ENCODE results near the gene MAP1B. TPM values are rescaled to one million over a fixed set of nuclear protein-coding genes. Genes with fewer than 3 reads are reported as not detected.

MAP1B gene
- polyA plus RNA-seq, 2 of the 4 experiments (the other 2 are of a cell fraction) = 40.2 to 73.0 TPM

DNA sequence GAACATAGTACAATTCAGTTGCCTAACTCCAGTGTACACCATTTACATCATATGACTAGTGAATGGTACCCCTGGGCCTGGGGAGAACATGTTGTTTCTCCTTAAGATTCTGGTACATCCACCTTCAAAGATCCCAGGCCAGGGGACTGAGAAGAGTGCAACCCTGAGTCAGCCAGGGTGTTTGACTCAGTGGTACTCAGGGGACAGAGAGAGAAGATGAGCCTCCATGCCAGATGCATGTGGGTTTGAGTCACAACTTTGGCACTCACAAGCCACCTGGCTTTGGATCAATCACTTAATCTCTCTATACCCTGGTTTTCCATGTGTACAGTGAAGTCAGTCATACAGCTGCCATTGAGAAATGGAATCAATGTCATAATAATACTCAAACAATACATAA, 53.7 kb downstream of the MAP1B start:
- no peak for DNase-seq (ENCODE audit: low read depth in 1 of 2, low spot score in 1 of 2)
- no peak for TF ChIP-seq FOSL2 (IDR thresholded peaks at IDR 0.05)
- no peak for TF ChIP-seq FOSL2 (CRISPR knock-in tag; IDR thresholded peaks at IDR 0.05)
- TF ChIP-seq EP300 (IDR thresholded peaks at IDR 0.05) = no peak
- TF ChIP-seq ZSCAN20 (CRISPR knock-in tag; IDR thresholded peaks at IDR 0.05) = no peak
- TF ChIP-seq, protein P1, sequence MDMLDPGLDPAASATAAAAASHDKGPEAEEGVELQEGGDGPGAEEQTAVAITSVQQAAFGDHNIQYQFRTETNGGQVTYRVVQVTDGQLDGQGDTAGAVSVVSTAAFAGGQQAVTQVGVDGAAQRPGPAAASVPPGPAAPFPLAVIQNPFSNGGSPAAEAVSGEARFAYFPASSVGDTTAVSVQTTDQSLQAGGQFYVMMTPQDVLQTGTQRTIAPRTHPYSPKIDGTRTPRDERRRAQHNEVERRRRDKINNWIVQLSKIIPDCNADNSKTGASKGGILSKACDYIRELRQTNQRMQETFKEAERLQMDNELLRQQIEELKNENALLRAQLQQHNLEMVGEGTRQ (IDR thresholded peaks at IDR 0.05) = no peak
- H3K4me3 ChIP-seq = no peak overlapping the region
- no peak for ATAC-seq
- H3K27ac ChIP-seq = 0 out of 6 replicates have a peak overlapping the region, but pooled peaks of 1 of the 2 experiments have one; percentile 8
- POLR2A ChIA-PET = no interaction called here
- FAIRE-seq = no peak
- H3K4me1 ChIP-seq = peaks cover 39% of the 10 kb centered on the region
- no peak overlapping the region for H3K4me2 ChIP-seq
- CTCF ChIA-PET = interaction anchor here (1.0 to 1.3 kb wide), 4 partner anchors 9 to 147 kb away, joined by 3 read pairs; no protein-coding TSS in a partner anchor
- H3K9me3 ChIP-seq = no peaks in the 10 kb centered on the region

DNA sequence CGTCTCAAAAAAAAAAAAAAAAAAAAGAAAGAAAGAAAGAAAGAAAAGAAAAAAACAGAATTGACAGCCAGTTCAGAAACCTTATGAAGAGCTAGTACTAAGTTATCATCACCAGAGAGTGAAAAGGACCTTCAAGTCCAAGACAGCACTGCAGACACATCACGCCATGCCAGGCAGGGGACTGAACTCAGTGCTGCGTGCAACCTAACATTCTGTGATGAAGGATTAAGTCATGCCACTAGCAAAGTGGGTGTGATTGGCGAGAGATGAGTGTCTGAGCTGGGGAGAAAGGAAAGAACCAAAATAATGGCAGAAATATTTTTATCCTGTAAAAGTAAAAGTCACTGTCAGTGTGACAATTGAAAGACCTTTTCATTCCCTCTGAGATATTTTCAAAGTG, 54.7 kb downstream of the MAP1B start:
- CTCF ChIA-PET = interaction anchor here (0.6 to 1.3 kb wide), 2 partner anchors 41 to 362 kb away, joined by 3 read pairs; no protein-coding TSS in a partner anchor
- WGBS (ENCODE audit: missing lambda C conversion rate) = 93% methylated on average over 4 of the region's 4 CpGs
- FAIRE-seq = no peak
- Histone ChIP-seq H3K4me1 (peaks cover 29% of the 10 kb centered on the region), H3K9me3 (no peaks in the 10 kb centered on the region), H3K4me2 (no peak overlapping the region), H3K27ac (no peak overlapping the region), H3K4me3 (no peak overlapping the region)
- ATAC-seq = no peak
- DNase-seq (ENCODE audit: low read depth in 1 of 2, low spot score in 1 of 2) = no peak
- POLR2A ChIA-PET = interaction anchor here (0.7 kb wide), 1 partner anchor 257 kb away, joined by 4 read pairs; no protein-coding TSS in a partner anchor
- TF ChIP-seq SMC3 (IDR thresholded peaks at IDR 0.05) (no peak), BHLHE40 (IDR thresholded peaks at IDR 0.05; ENCODE audit: low read depth, low read length) (no peak), HEYL (CRISPR knock-in tag; IDR thresholded peaks at IDR 0.05) (no peak), JUNB (IDR thresholded peaks at IDR 0.05) (no peak), PHF8 (IDR thresholded peaks at IDR 0.05; ENCODE audit: borderline replicate concordance, low read depth) (no peak), GATA3 (IDR thresholded peaks at IDR 0.05; ENCODE audit: borderline replicate concordance) (no peak), ZSCAN20 (CRISPR knock-in tag; IDR thresholded peaks at IDR 0.05) (no peak), RAD21 (conservative IDR thresholded peaks at IDR 0.05 in 1 of 2, IDR thresholded peaks at IDR 0.05 in 1 of 2) (no peak), NPAS2 (CRISPR knock-in tag; IDR thresholded peaks at IDR 0.05; ENCODE audit: borderline replicate concordance) (no peak), MAZ (IDR thresholded peaks at IDR 0.05; ENCODE audit: borderline replicate concordance, low read depth, low read length) (no peak)
- TF ChIP-seq, protein P2, sequence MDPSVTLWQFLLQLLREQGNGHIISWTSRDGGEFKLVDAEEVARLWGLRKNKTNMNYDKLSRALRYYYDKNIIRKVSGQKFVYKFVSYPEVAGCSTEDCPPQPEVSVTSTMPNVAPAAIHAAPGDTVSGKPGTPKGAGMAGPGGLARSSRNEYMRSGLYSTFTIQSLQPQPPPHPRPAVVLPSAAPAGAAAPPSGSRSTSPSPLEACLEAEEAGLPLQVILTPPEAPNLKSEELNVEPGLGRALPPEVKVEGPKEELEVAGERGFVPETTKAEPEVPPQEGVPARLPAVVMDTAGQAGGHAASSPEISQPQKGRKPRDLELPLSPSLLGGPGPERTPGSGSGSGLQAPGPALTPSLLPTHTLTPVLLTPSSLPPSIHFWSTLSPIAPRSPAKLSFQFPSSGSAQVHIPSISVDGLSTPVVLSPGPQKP (IDR thresholded peaks at IDR 0.05; ENCODE audit: low read depth, low read length) = no peak
- TF ChIP-seq, protein P1 (IDR thresholded peaks at IDR 0.05) = no peak
- TF ChIP-seq, protein P3, sequence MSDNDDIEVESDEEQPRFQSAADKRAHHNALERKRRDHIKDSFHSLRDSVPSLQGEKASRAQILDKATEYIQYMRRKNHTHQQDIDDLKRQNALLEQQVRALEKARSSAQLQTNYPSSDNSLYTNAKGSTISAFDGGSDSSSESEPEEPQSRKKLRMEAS (IDR thresholded peaks at IDR 0.05) = no peak
- TF ChIP-seq, protein P4, sequence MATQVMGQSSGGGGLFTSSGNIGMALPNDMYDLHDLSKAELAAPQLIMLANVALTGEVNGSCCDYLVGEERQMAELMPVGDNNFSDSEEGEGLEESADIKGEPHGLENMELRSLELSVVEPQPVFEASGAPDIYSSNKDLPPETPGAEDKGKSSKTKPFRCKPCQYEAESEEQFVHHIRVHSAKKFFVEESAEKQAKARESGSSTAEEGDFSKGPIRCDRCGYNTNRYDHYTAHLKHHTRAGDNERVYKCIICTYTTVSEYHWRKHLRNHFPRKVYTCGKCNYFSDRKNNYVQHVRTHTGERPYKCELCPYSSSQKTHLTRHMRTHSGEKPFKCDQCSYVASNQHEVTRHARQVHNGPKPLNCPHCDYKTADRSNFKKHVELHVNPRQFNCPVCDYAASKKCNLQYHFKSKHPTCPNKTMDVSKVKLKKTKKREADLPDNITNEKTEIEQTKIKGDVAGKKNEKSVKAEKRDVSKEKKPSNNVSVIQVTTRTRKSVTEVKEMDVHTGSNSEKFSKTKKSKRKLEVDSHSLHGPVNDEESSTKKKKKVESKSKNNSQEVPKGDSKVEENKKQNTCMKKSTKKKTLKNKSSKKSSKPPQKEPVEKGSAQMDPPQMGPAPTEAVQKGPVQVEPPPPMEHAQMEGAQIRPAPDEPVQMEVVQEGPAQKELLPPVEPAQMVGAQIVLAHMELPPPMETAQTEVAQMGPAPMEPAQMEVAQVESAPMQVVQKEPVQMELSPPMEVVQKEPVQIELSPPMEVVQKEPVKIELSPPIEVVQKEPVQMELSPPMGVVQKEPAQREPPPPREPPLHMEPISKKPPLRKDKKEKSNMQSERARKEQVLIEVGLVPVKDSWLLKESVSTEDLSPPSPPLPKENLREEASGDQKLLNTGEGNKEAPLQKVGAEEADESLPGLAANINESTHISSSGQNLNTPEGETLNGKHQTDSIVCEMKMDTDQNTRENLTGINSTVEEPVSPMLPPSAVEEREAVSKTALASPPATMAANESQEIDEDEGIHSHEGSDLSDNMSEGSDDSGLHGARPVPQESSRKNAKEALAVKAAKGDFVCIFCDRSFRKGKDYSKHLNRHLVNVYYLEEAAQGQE (IDR thresholded peaks at IDR 0.05) = no peak
- TF ChIP-seq, protein P5, sequence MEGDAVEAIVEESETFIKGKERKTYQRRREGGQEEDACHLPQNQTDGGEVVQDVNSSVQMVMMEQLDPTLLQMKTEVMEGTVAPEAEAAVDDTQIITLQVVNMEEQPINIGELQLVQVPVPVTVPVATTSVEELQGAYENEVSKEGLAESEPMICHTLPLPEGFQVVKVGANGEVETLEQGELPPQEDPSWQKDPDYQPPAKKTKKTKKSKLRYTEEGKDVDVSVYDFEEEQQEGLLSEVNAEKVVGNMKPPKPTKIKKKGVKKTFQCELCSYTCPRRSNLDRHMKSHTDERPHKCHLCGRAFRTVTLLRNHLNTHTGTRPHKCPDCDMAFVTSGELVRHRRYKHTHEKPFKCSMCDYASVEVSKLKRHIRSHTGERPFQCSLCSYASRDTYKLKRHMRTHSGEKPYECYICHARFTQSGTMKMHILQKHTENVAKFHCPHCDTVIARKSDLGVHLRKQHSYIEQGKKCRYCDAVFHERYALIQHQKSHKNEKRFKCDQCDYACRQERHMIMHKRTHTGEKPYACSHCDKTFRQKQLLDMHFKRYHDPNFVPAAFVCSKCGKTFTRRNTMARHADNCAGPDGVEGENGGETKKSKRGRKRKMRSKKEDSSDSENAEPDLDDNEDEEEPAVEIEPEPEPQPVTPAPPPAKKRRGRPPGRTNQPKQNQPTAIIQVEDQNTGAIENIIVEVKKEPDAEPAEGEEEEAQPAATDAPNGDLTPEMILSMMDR (IDR thresholded peaks at IDR 0.05) = no peak
- TF ChIP-seq, protein P6, sequence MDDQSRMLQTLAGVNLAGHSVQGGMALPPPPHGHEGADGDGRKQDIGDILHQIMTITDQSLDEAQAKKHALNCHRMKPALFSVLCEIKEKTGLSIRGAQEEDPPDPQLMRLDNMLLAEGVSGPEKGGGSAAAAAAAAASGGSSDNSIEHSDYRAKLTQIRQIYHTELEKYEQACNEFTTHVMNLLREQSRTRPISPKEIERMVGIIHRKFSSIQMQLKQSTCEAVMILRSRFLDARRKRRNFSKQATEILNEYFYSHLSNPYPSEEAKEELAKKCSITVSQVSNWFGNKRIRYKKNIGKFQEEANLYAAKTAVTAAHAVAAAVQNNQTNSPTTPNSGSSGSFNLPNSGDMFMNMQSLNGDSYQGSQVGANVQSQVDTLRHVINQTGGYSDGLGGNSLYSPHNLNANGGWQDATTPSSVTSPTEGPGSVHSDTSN (IDR thresholded peaks at IDR 0.05) = no peak
- TF ChIP-seq, protein P7, sequence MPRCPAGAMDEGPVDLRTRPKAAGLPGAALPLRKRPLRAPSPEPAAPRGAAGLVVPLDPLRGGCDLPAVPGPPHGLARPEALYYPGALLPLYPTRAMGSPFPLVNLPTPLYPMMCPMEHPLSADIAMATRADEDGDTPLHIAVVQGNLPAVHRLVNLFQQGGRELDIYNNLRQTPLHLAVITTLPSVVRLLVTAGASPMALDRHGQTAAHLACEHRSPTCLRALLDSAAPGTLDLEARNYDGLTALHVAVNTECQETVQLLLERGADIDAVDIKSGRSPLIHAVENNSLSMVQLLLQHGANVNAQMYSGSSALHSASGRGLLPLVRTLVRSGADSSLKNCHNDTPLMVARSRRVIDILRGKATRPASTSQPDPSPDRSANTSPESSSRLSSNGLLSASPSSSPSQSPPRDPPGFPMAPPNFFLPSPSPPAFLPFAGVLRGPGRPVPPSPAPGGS (IDR thresholded peaks at IDR 0.05) = no peak
